Caco-2 (cell line): ENCODE measurements around the gene XRCC3. TPM values are rescaled to one million over a fixed set of nuclear protein-coding genes. Genes with fewer than 3 reads are reported as not detected.

Experiments
- BruUV-seq: library from RNA; stranded (reverse); fragments of 400-500 nt; replicated peaks from 2 replicates; lab custom pipeline; 2021; lab: Mats Ljungman, UMichigan
- CTCF ChIA-PET: fragments of 300-600 bp; sonication (Branson Sonifier 250); formaldehyde crosslinking; loops from one replicate; lab custom pipeline; 2022; ENCODE audit warnings: antibody characterized with exemption; lab: Charles Lee
- POLR2A ChIA-PET: fragments of 300-600 bp; sonication (Branson Sonifier 250); formaldehyde crosslinking; loops from one replicate; lab custom pipeline; 2022; ENCODE audit warnings: antibody characterized with exemption; lab: Charles Lee
- DNase-seq, 2 experiments: peaks; one replicate each; pipeline versions ENCODE4 v3.0.0 to v3.0.0-alpha.2; 2020 to 2022
- H3K27me3 ChIP-seq: replicated peaks from 2 replicates; pipeline ENCODE4 v1.6.0; 2011; ENCODE audit warnings: low read length; ENCODE audit not compliant: control insufficient read depth, insufficient read depth
- H3K36me3 ChIP-seq: 2 replicates; pipeline ENCODE4 v1.5.1; 2011; ENCODE audit warnings: low read length; ENCODE audit not compliant: control insufficient read depth, insufficient read depth
- H3K4me1 ChIP-seq: fragments of 250-450 bp; sonication (Bioruptor Pico); 2 replicates; pipeline ENCODE4 v1.5.1; 2020; ENCODE audit warnings: mild to moderate bottlenecking
- H3K4me3 ChIP-seq: 2 replicates; pipeline ENCODE4 v1.5.1; 2011; ENCODE audit warnings: low read depth, mild to moderate bottlenecking, control low read depth, low read length
- H3K9me3 ChIP-seq: fragments of 250-450 bp; sonication (Bioruptor Pico); 2 replicates; pipeline ENCODE4 v1.5.1; 2020; ENCODE audit warnings: mild to moderate bottlenecking, moderate library complexity
- H3K27ac Mint-ChIP-seq: one replicate; pipeline ENCODE4 v1.8.0; 2022; ENCODE audit warnings: mixed read lengths; ENCODE audit not compliant: unreplicated experiment
- H3K27me3 Mint-ChIP-seq: one replicate; pipeline ENCODE4 v1.8.0; 2022; ENCODE audit warnings: mixed read lengths; ENCODE audit not compliant: insufficient read depth, unreplicated experiment
- H3K36me3 Mint-ChIP-seq: one replicate; pipeline ENCODE4 v1.8.0; 2022; ENCODE audit warnings: mild to moderate bottlenecking, mixed read lengths; ENCODE audit not compliant: insufficient read depth, unreplicated experiment
- H3K4me1 Mint-ChIP-seq: one replicate; pipeline ENCODE4 v1.8.0; 2022; ENCODE audit warnings: low read depth, mixed read lengths; ENCODE audit not compliant: unreplicated experiment
- H3K4me3 Mint-ChIP-seq: one replicate; pipeline ENCODE4 v1.8.0; 2022; ENCODE audit warnings: mild to moderate bottlenecking, moderate library complexity, mixed read lengths; ENCODE audit not compliant: unreplicated experiment
- H3K9me3 Mint-ChIP-seq: one replicate; pipeline ENCODE4 v1.8.0; 2022; ENCODE audit warnings: mixed read lengths; ENCODE audit not compliant: unreplicated experiment
- intact Hi-C: fragments of 100-400 bp; cut with micrococcal nuclease; formaldehyde crosslinking; loops from one replicate; pipeline ENCODE4 v1.10.0; 2022; ENCODE audit not compliant: unreplicated experiment
- total RNA-seq: library from RNA; stranded (reverse); gene quantifications from 2 replicates; pipeline ENCODE4 v1.2.3, GENCODE V29; 2022
- TF ChIP-seq, protein P1 (sequence below), 2 experiments: fragments of 200-600 bp in 1 of 2; IDR thresholded peaks; 1 replicate in 1 of 2; 2 replicates in 1 of 2; pipeline versions ENCODE4 v1.5.1 to v1.8.0; 2011 to 2022; ENCODE audit warnings: antibody characterized with exemption in 1 of 2, control low read depth in 1 of 2, inconsistent platforms in 1 of 2, low read depth in 1 of 2, low read length in 1 of 2, mild to moderate bottlenecking in 1 of 2, moderate library complexity in 1 of 2; ENCODE audit not compliant: insufficient read depth in 1 of 2, severe bottlenecking in 1 of 2, unreplicated experiment in 1 of 2

Gene XRCC3
- total RNA-seq, 1 experiment from 2014 or later, result 44.0 TPM

DNA sequence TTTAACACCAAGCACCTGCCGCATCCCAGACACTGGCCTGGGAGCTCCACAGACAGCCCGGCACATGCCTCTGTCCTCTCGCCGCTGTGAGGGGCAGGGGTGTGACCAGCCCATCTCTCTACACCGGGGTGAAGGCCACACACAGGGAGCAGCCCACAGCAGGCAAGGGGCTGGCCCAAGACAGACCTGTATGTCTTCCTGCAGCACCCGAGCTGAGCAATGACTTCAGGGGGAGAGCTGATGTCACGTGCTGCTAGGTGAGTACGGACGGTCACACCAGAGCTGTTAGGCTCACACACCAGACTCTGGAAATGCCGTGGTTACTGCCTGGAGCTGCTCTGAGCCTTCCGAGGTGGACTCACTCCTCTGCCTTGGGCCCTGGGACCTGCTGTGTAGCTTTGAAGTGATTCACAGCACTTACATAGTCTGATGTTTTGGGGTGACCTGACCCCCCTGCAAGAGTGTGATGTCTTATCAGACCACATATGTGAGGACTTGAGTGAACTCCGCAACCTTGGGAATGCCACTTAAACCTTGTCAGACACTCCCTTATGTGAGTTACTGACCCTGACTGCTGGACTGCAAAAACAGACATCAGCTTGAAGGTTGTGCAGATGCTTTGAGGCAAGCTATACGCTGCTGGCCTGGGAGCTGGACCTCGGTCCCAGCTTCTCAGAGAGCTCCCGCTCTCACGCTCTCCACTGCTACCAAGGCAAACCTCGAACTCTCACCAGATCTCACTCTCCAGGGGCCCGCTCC, 1.8 kb downstream of the XRCC3 start:
- peaks cover 9% of the 10 kb centered on the region for H3K4me1 Mint-ChIP-seq
- CTCF ChIA-PET, result no interaction called here
- TF ChIP-seq, protein P1, sequence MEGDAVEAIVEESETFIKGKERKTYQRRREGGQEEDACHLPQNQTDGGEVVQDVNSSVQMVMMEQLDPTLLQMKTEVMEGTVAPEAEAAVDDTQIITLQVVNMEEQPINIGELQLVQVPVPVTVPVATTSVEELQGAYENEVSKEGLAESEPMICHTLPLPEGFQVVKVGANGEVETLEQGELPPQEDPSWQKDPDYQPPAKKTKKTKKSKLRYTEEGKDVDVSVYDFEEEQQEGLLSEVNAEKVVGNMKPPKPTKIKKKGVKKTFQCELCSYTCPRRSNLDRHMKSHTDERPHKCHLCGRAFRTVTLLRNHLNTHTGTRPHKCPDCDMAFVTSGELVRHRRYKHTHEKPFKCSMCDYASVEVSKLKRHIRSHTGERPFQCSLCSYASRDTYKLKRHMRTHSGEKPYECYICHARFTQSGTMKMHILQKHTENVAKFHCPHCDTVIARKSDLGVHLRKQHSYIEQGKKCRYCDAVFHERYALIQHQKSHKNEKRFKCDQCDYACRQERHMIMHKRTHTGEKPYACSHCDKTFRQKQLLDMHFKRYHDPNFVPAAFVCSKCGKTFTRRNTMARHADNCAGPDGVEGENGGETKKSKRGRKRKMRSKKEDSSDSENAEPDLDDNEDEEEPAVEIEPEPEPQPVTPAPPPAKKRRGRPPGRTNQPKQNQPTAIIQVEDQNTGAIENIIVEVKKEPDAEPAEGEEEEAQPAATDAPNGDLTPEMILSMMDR (IDR thresholded peaks at IDR 0.05; ENCODE audit: insufficient read depth in 1 of 2, low read depth in 1 of 2, low read length in 1 of 2, severe bottlenecking in 1 of 2, unreplicated experiment in 1 of 2), result no peak
- H3K4me3 ChIP-seq, result no peak overlapping the region
- no peak overlapping the region for H3K27ac Mint-ChIP-seq
- H3K9me3 ChIP-seq, result no peaks in the 10 kb centered on the region
- intact Hi-C loops, result no loop called here
- POLR2A ChIA-PET, result no interaction called here
- H3K27me3 ChIP-seq, result no peaks in the 10 kb centered on the region
- H3K36me3 ChIP-seq, result no peaks in the 10 kb centered on the region
- no peak for DNase-seq
- no peaks in the 10 kb centered on the region for H3K9me3 Mint-ChIP-seq
- no peaks in the 10 kb centered on the region for H3K27me3 Mint-ChIP-seq
- H3K4me3 Mint-ChIP-seq, result peak overlapping the region; percentile 98
- peaks cover 53% of the 10 kb centered on the region for H3K36me3 Mint-ChIP-seq
- peaks cover 5% of the 10 kb centered on the region; the same call in 1 of the 2 replicates for H3K4me1 ChIP-seq
- no TSS peak for BruUV-seq

DNA sequence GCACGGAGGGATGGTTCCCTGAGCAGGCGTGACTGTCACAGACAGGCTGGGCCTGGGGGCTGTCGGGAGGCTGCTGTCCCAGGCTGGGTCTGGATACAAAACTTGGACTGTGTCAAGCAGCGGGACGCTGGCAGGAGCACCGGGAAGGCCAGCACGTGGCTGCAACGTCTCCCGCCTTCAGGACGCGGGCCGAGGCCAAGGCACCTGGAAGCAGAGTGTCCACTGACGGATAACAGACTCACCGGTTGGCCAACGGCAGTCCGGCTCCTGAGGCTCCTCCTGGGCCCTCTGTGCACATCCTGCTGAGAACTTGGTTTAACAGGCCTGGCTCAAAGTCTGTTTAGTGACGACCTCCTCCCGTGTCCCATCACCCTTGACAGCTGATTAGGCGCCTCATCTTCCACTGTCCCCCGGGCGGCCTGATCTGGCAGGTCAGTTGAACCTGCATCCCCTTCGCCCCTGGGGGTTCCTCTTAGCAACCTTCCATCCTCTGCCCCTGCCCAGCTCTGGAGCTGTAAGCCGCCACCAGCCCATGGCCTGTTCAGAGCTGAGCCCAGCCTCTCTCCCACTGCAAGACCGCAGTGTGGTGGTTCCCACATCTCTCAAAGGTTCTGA, 2.5 kb downstream of the XRCC3 start:
- POLR2A ChIA-PET, result no interaction called here
- H3K27me3 Mint-ChIP-seq, result no peaks in the 10 kb centered on the region
- H3K4me1 Mint-ChIP-seq, result peaks cover 7% of the 10 kb centered on the region
- no TSS peak for BruUV-seq
- peaks cover 60% of the 10 kb centered on the region for H3K36me3 Mint-ChIP-seq
- H3K4me3 Mint-ChIP-seq, result no peak overlapping the region
- H3K4me3 ChIP-seq, result no peak overlapping the region
- no peaks in the 10 kb centered on the region for H3K27me3 ChIP-seq
- no peaks in the 10 kb centered on the region for H3K9me3 Mint-ChIP-seq
- H3K4me1 ChIP-seq, result peaks cover 5% of the 10 kb centered on the region; the same call in 1 of the 2 replicates
- DNase-seq, result no peak
- CTCF ChIA-PET, result no interaction called here
- no peak overlapping the region for H3K27ac Mint-ChIP-seq
- TF ChIP-seq, protein P1 (IDR thresholded peaks at IDR 0.05; ENCODE audit: insufficient read depth in 1 of 2, low read depth in 1 of 2, low read length in 1 of 2, severe bottlenecking in 1 of 2, unreplicated experiment in 1 of 2), result no peak
- H3K9me3 ChIP-seq, result no peaks in the 10 kb centered on the region
- no peaks in the 10 kb centered on the region; the same call in 1 of the 2 replicates for H3K36me3 ChIP-seq
- intact Hi-C loops, result no loop called here

DNA sequence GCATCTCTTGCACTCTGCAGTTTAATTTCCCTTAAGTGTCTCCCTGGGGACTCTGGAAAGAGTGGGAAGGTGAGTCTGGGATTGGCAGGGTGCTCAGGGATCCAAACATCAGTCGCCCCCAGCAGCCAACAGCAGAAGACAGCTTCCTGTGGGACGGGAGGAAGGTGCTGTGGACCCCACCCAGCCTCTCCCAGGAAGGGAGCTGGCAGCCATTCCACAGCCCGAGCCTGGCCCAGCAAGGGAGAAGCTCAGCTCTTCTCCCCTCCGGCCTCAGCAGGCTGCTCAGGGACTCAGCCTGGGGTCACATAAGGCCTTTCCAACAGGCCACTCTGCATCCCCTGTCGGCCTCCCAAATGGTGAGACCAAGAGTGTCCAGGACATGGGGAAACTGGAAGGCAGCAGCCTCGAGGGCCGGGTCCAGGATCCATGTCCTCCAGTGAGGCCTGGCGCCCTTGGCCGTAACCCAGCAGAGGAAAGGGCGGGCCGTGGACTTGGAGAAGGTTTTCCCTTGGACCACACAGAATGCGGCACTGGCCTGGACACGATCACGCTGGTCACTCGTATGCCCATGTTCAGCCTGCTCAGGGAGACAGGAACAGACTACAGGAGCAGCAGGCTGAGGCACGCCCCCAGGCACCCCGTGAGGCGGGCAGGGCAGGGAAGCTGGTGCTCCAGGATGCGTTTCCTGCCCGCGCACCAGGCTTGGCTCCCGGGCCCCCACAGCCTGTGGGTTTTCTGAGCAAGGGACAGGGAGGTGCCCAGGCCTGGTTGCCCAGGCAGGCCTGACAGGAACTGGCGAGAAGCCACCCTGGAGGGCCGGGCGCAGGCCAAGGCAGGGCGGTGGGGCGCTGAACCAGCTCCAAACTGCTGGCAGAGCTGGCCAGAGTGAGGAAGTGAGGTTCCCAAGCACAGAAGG, 3.5 kb downstream of the XRCC3 start:
- peaks cover 5% of the 10 kb centered on the region; the same call in 1 of the 2 replicates for H3K4me1 ChIP-seq
- Mint-ChIP-seq H3K4me1 (no peaks in the 10 kb centered on the region), H3K4me3 (no peak overlapping the region), H3K27ac (no peak overlapping the region), H3K27me3 (no peaks in the 10 kb centered on the region), H3K36me3 (peaks cover 60% of the 10 kb centered on the region), H3K9me3 (no peaks in the 10 kb centered on the region)
- BruUV-seq, result no TSS peak
- H3K36me3 ChIP-seq, result no peaks in the 10 kb centered on the region; the same call in 1 of the 2 replicates
- DNase-seq, result no peak
- H3K4me3 ChIP-seq, result no peak overlapping the region
- H3K9me3 ChIP-seq, result no peaks in the 10 kb centered on the region
- H3K27me3 ChIP-seq, result no peaks in the 10 kb centered on the region
- ChIA-PET CTCF (no interaction called here), POLR2A (no interaction called here)
- intact Hi-C loops, result no loop called here
- TF ChIP-seq, protein P1 (IDR thresholded peaks at IDR 0.05; ENCODE audit: insufficient read depth in 1 of 2, low read depth in 1 of 2, low read length in 1 of 2, severe bottlenecking in 1 of 2, unreplicated experiment in 1 of 2), result no peak
